ENCODE results near the gene NDNF. TPM values are rescaled to one million over a fixed set of nuclear protein-coding genes. Genes with fewer than 3 reads are reported as not detected.

Gene NDNF
- polyA plus RNA-seq, 1 of the 3 experiments (the other 2 are of a cell fraction): not detected

- Histone ChIP-seq H3K27me3 (ENCODE audit: insufficient read depth) (peaks cover 34% of the 10 kb centered on the region), H3K9me2 (no peaks in the 10 kb centered on the region), H3K79me2 (ENCODE audit: insufficient read depth) (no peaks in the 10 kb centered on the region), H3K27ac (ENCODE audit: low read depth in 2 of 2, low read length in 1 of 2) (no peak overlapping the region), H3F3A (replicated peaks; ENCODE audit: insufficient read depth) (no peaks in the 10 kb centered on the region), H4K20me1 (ENCODE audit: insufficient read depth) (no peaks in the 10 kb centered on the region), H3K36me3 (replicated peaks in 1 of 2; ENCODE audit: control insufficient read depth in 1 of 2, insufficient read depth in 2 of 2, low read length in 1 of 2) (no peaks in the 10 kb centered on the region), H3K9me3 (no peaks in the 10 kb centered on the region), H3K4me2 (peak overlapping the region; percentile 94), H2AFZ (ENCODE audit: low read depth) (peak overlapping the region; percentile 88), H3K4me1 (ENCODE audit: control insufficient read depth in 1 of 2, insufficient read depth in 2 of 2, low read depth in 1 of 2, low read length in 1 of 2) (peaks cover 7 to 18% of the 10 kb centered on the region in 2 experiments; a peak in 3 of 4 replicates), H3K9ac (no peak overlapping the region), H3K4me3 (ENCODE audit: low read depth in 2 of 2, low read length in 1 of 2) (peak overlapping the region; percentile 53 to 68)
- POLR2A ChIA-PET: interaction anchor here (0.6 kb wide), 2 partner anchors 32 to 113 kb away, joined by 3 to 5 read pairs; no protein-coding TSS in a partner anchor
- TF ChIP-seq POLR2AphosphoS5 (IDR thresholded peaks at IDR 0.05; ENCODE audit: low read depth, low read length): no peak
- TF ChIP-seq CTCF (IDR thresholded peaks at IDR 0.05): peak; percentile 40
- no peak for TF ChIP-seq SMC3 (IDR thresholded peaks at IDR 0.05; ENCODE audit: low read depth, low read length)
- peak; percentile 77 for DNase-seq
- 18% methylated on average over 36 of the region's 64 CpGs for WGBS (ENCODE audit: low lambda C conversion rate)
- CTCF ChIA-PET: interaction anchor here (0.7 to 1.7 kb wide), 10 partner anchors 13 to 362 kb away, joined by 3 to 7 read pairs (median 4); partner anchors contain the start of gene PRDM5
Measured at GRCh38 chr4:121070696-121071639, 1.4 kb downstream of the NDNF start.

- ChIA-PET CTCF (interaction anchor here (0.7 to 1.5 kb wide), 4 partner anchors 12 to 361 kb away, joined by 3 to 4 read pairs (median 3); no protein-coding TSS in a partner anchor), POLR2A (no interaction called here)
- Histone ChIP-seq H3K36me3 (replicated peaks in 1 of 2; ENCODE audit: control insufficient read depth in 1 of 2, insufficient read depth in 2 of 2, low read length in 1 of 2) (no peaks in the 10 kb centered on the region), H3K27ac (ENCODE audit: low read depth in 2 of 2, low read length in 1 of 2) (no peak overlapping the region), H3K79me2 (ENCODE audit: insufficient read depth) (no peaks in the 10 kb centered on the region), H3F3A (replicated peaks; ENCODE audit: insufficient read depth) (no peaks in the 10 kb centered on the region), H3K9me2 (no peaks in the 10 kb centered on the region), H2AFZ (ENCODE audit: low read depth) (no peak overlapping the region), H3K4me1 (ENCODE audit: control insufficient read depth in 1 of 2, insufficient read depth in 2 of 2, low read depth in 1 of 2, low read length in 1 of 2) (peaks cover 7 to 18% of the 10 kb centered on the region in 2 experiments; a peak in 3 of 4 replicates), H3K9me3 (no peaks in the 10 kb centered on the region), H3K4me2 (no peak overlapping the region), H3K27me3 (ENCODE audit: insufficient read depth) (peaks cover 34% of the 10 kb centered on the region), H3K4me3 (ENCODE audit: low read depth in 2 of 2, low read length in 1 of 2) (no peak overlapping the region), H4K20me1 (ENCODE audit: insufficient read depth) (no peaks in the 10 kb centered on the region), H3K9ac (no peak overlapping the region)
- 91% methylated on average over 12 of the region's 12 CpGs for WGBS (ENCODE audit: low lambda C conversion rate)
- DNase-seq: no peak
- TF ChIP-seq RFX5 (IDR thresholded peaks at IDR 0.05; ENCODE audit: low read length) (no peak), CTCF (IDR thresholded peaks at IDR 0.05) (no peak), MXI1 (IDR thresholded peaks at IDR 0.05; ENCODE audit: low read depth, low read length) (no peak), NFIC (IDR thresholded peaks at IDR 0.05; ENCODE audit: borderline replicate concordance) (no peak), CHD2 (IDR thresholded peaks at IDR 0.05; ENCODE audit: low read length, partially characterized antibody) (no peak), FOXM1 (IDR thresholded peaks at IDR 0.05; ENCODE audit: low read depth) (no peak), YY1 (IDR thresholded peaks at IDR 0.05; ENCODE audit: low read depth) (no peak), USF2 (IDR thresholded peaks at IDR 0.05; ENCODE audit: borderline replicate concordance, low read depth, low read length) (no peak), SIN3A (IDR thresholded peaks at IDR 0.05; ENCODE audit: borderline replicate concordance, low read depth, low read length) (no peak), TCF12 (IDR thresholded peaks at IDR 0.05) (no peak), JUND (IDR thresholded peaks at IDR 0.05) (no peak), NRF1 (IDR thresholded peaks at IDR 0.05; ENCODE audit: low read depth, low read length) (no peak), FOXJ3 (CRISPR knock-in tag; IDR thresholded peaks at IDR 0.05) (no peak), RAD21 (IDR thresholded peaks at IDR 0.05; ENCODE audit: low read length) (no peak)
Measured at GRCh38 chr4:121070274-121070673, 2.1 kb downstream of the NDNF start.
